Vagina (tissue), 2 donors: ENCODE results near the gene TTC1.

ENCODE experiments used
- POLR2A ChIP-seq, 2 donors: fragments of 450-650 bp; IDR thresholded peaks; one replicate each; pipeline ENCODE4 v1.6.1; 2017; ENCODE audit warnings: antibody characterized with exemption in 2 of 2, mild to moderate bottlenecking in 2 of 2, moderate library complexity in 2 of 2
- POLR2AphosphoS5 ChIP-seq, 2 donors: sonication (generic); formaldehyde crosslinking; IDR thresholded peaks; one replicate each; pipeline ENCODE4 v1.9.0; 2017; ENCODE audit warnings: antibody characterized with exemption in 2 of 2, mild to moderate bottlenecking in 2 of 2, low read depth in 1 of 2; ENCODE audit not compliant: insufficient read depth in 1 of 2
- TF ChIP-seq, protein P1 (sequence below), 3 experiments: fragments of 450-650 bp in 2 of 3; fragments of 200-600 bp in 1 of 3; sonication (generic) in 1 of 3; IDR thresholded peaks; one replicate each; pipeline ENCODE4 v1.5.1; 2017 to 2019; ENCODE audit warnings: antibody characterized with exemption in 3 of 3, mild to moderate bottlenecking in 2 of 3, moderate library complexity in 2 of 3

DNA sequence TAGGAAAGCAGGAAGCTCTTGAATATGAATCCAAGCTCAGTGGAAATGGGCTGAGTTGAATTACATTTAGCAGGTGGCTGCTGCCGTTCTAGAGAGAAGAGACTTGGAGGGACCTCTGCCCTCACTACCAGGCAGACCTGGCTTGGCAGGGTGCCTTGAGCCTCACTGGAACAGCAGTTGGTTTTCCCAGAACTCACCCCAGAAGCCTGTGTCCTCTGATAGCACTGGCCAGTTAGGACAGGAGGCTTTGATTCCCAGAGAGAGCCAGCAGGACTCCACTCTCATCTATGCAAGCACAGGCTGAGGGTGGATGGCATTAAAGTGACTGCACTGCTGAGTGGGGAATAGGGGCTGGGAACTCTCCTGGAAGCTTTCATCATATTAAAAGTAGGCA, 55.5 kb downstream of the TTC1 start:
- TF ChIP-seq, protein P1, sequence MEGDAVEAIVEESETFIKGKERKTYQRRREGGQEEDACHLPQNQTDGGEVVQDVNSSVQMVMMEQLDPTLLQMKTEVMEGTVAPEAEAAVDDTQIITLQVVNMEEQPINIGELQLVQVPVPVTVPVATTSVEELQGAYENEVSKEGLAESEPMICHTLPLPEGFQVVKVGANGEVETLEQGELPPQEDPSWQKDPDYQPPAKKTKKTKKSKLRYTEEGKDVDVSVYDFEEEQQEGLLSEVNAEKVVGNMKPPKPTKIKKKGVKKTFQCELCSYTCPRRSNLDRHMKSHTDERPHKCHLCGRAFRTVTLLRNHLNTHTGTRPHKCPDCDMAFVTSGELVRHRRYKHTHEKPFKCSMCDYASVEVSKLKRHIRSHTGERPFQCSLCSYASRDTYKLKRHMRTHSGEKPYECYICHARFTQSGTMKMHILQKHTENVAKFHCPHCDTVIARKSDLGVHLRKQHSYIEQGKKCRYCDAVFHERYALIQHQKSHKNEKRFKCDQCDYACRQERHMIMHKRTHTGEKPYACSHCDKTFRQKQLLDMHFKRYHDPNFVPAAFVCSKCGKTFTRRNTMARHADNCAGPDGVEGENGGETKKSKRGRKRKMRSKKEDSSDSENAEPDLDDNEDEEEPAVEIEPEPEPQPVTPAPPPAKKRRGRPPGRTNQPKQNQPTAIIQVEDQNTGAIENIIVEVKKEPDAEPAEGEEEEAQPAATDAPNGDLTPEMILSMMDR (IDR thresholded peaks at IDR 0.05): no peak
- TF ChIP-seq POLR2AphosphoS5 (IDR thresholded peaks at IDR 0.05; ENCODE audit: insufficient read depth in 1 of 2, low read depth in 1 of 2): no peak
- no peak for TF ChIP-seq POLR2A (IDR thresholded peaks at IDR 0.05)
